Adrenal gland (tissue), 5 donors: Measurements from ENCODE around the gene ADCY5.

Experiments
- CTCF ChIP-seq, 6 experiments: fragments of 450-650 bp in 4 of 6; fragments of 200-600 bp in 2 of 6; sonication (generic) in 1 of 6; IDR thresholded peaks; 1 replicate in 5 of 6; 2 replicates in 1 of 6; pipeline versions ENCODE4 v1.5.1 to v1.8.0; 2016 to 2021; ENCODE audit warnings: antibody characterized with exemption in 6 of 6, mild to moderate bottlenecking in 2 of 6, moderate library complexity in 1 of 6
- POLR2A ChIP-seq, 2 donors: fragments of 450-650 bp; IDR thresholded peaks; one replicate each; pipeline ENCODE4 v1.6.1; 2017; ENCODE audit warnings: antibody characterized with exemption in 2 of 2, mild to moderate bottlenecking in 2 of 2, moderate library complexity in 1 of 2
- donor health status: DM: no; HTN: no; CAD: no.

- TF ChIP-seq CTCF (IDR thresholded peaks at IDR 0.05) (no peak), POLR2A (IDR thresholded peaks at IDR 0.05) (no peak)
Observed at GRCh38 chr3:123300056-123300455, 148.8 kb downstream of the ADCY5 start.
